SK-N-SH (cell line): ENCODE results near the gene PBX3. TPM values are rescaled to one million over a fixed set of nuclear protein-coding genes. Genes with fewer than 3 reads are reported as not detected.

ENCODE experiments used
- CTCF ChIA-PET: fragments of 300-600, 350-600 bp; formaldehyde crosslinking; extraction: SDS; loops from one replicate; lab custom pipeline; 2021; lab: Yijun Ruan, JAX
- POLR2A ChIA-PET: fragments of 350-600 bp; sonication (Branson Sonifier 250); formaldehyde crosslinking; extraction: SDS; loops from one replicate; lab custom pipeline; 2020; ENCODE audit warnings: antibody characterized with exemption, inconsistent platforms; lab: Yijun Ruan, JAX
- DNase-seq: peaks from one replicate; pipeline ENCODE4 v3.0.0; 2012
- H2AFZ ChIP-seq: fragments of 200-600 bp; sonication (generic); 2 replicates; pipeline ENCODE4 v1.8.1; 2016; ENCODE audit warnings: antibody characterized with exemption, mild to moderate bottlenecking, low read depth
- H3F3A ChIP-seq: fragments of 200-600 bp; sonication (generic); replicated peaks from 2 replicates; pipeline ENCODE3; 2016; ENCODE audit warnings: antibody characterized with exemption, mild to moderate bottlenecking; ENCODE audit not compliant: insufficient read depth
- H3K27ac ChIP-seq, 2 experiments: fragments of 200-500 bp in 1 of 2; fragments of 200-600 bp in 1 of 2; sonication (Bioruptor generic) in 1 of 2; sonication (generic), shearing (Covaris generic) in 1 of 2; 2 replicates each; pipeline versions ENCODE4 v1.5.1 to v1.6.1; 2014 to 2016; ENCODE audit warnings: low read depth in 2 of 2, inconsistent platforms in 1 of 2, low read length in 1 of 2, mild to moderate bottlenecking in 1 of 2, mixed read lengths in 1 of 2
- H3K27me3 ChIP-seq: fragments of 200-600 bp; sonication (generic), shearing (Covaris generic); 2 replicates; pipeline ENCODE4 v1.6.1; 2016; ENCODE audit warnings: mixed run types; ENCODE audit not compliant: insufficient read depth
- H3K36me3 ChIP-seq, 2 experiments: fragments of 200-500 bp in 1 of 2; fragments of 200-600 bp in 1 of 2; sonication (Bioruptor generic) in 1 of 2; sonication (generic) in 1 of 2; replicated peaks in 1 of 2; 2 replicates each; pipeline versions ENCODE3 to v1.5.1; 2014 to 2016; ENCODE audit warnings: low read length in 1 of 2, mild to moderate bottlenecking in 1 of 2; ENCODE audit not compliant: insufficient read depth in 2 of 2, control insufficient read depth in 1 of 2
- H3K4me1 ChIP-seq, 2 experiments: fragments of 200-500 bp in 1 of 2; fragments of 200-600 bp in 1 of 2; sonication (Bioruptor generic) in 1 of 2; sonication (generic), shearing (Covaris generic) in 1 of 2; 2 replicates each; pipeline versions ENCODE4 v1.5.1 to v1.6.1; 2014 to 2016; ENCODE audit warnings: low read depth in 1 of 2, low read length in 1 of 2, mixed run types in 1 of 2; ENCODE audit not compliant: insufficient read depth in 2 of 2, control insufficient read depth in 1 of 2
- H3K4me2 ChIP-seq: fragments of 200-600 bp; sonication (generic), shearing (Covaris generic); 2 replicates; pipeline ENCODE4 v1.6.1; 2017; ENCODE audit warnings: mixed run types
- H3K4me3 ChIP-seq, 2 experiments: fragments of 200-500 bp in 1 of 2; fragments of 200-600 bp in 1 of 2; sonication (Bioruptor generic) in 1 of 2; sonication (generic), shearing (Covaris generic) in 1 of 2; 2 replicates each; pipeline versions ENCODE4 v1.5.1 to v1.8.1; 2014 to 2016; ENCODE audit warnings: low read depth in 2 of 2, inconsistent platforms in 1 of 2, low read length in 1 of 2, mild to moderate bottlenecking in 1 of 2, mixed read lengths in 1 of 2, moderate library complexity in 1 of 2
- H3K79me2 ChIP-seq: fragments of 200-600 bp; sonication (generic); 2 replicates; pipeline ENCODE4 v1.8.1; 2017; ENCODE audit warnings: mild to moderate bottlenecking; ENCODE audit not compliant: insufficient read depth
- H3K9ac ChIP-seq: fragments of 200-600 bp; sonication (generic); 2 replicates; pipeline ENCODE4 v1.6.1; 2017; ENCODE audit warnings: mixed run types
- H3K9me2 ChIP-seq: fragments of 200-600 bp; sonication (generic); 2 replicates; pipeline ENCODE4 v1.6.1; 2017; ENCODE audit warnings: mixed run types
- H3K9me3 ChIP-seq: fragments of 200-600 bp; sonication (generic); 2 replicates; pipeline ENCODE4 v1.6.1; 2017; ENCODE audit warnings: mixed run types, mild to moderate bottlenecking, moderate library complexity
- H4K20me1 ChIP-seq: fragments of 200-600 bp; sonication (generic); 2 replicates; pipeline ENCODE4 v1.6.1; 2017; ENCODE audit warnings: mild to moderate bottlenecking, mixed run types; ENCODE audit not compliant: insufficient read depth
- FOSL2 ChIP-seq: IDR thresholded peaks from 2 replicates; pipeline ENCODE4 v1.4.0; 2012; ENCODE audit warnings: low read depth, mild to moderate bottlenecking, moderate library complexity, borderline replicate concordance
- FOXJ3 ChIP-seq: sonication (generic); formaldehyde crosslinking; IDR thresholded peaks from 2 replicates; pipeline ENCODE4 v1.5.1; 2020; ENCODE audit warnings: mild to moderate bottlenecking, missing genetic modification reagents
- FOXM1 ChIP-seq: IDR thresholded peaks from 2 replicates; pipeline ENCODE4 v1.4.0; 2012; ENCODE audit warnings: low read depth, mild to moderate bottlenecking
- GATA2 ChIP-seq: sonication (generic); formaldehyde crosslinking; IDR thresholded peaks from 2 replicates; pipeline ENCODE4 v1.5.0; 2020; ENCODE audit warnings: mild to moderate bottlenecking, missing genetic modification reagents
- JUND ChIP-seq: IDR thresholded peaks from 2 replicates; pipeline ENCODE4 v1.4.0; 2012
- MEF2A ChIP-seq: IDR thresholded peaks from 2 replicates; pipeline ENCODE4 v1.4.0; 2012; ENCODE audit warnings: low read depth, borderline replicate concordance
- MXI1 ChIP-seq: IDR thresholded peaks from 2 replicates; pipeline ENCODE4 v1.6.1; 2012; ENCODE audit warnings: mild to moderate bottlenecking, low read depth, low read length, improper control_type of control experiment
- NFIC ChIP-seq: IDR thresholded peaks from 2 replicates; pipeline ENCODE4 v1.4.0; 2012; ENCODE audit warnings: borderline replicate concordance
- PBX3 ChIP-seq: IDR thresholded peaks from 2 replicates; pipeline ENCODE4; 2012
- POLR2AphosphoS5 ChIP-seq: IDR thresholded peaks from 2 replicates; pipeline ENCODE4 v1.6.1; 2012; ENCODE audit warnings: low read depth, low read length
- RAD21 ChIP-seq: IDR thresholded peaks from 2 replicates; pipeline ENCODE4 v1.6.1; 2012; ENCODE audit warnings: mild to moderate bottlenecking, low read length
- RCOR1 ChIP-seq: fragments of 150-350 bp; IDR thresholded peaks from 2 replicates; pipeline ENCODE4 v1.6.1; 2017; ENCODE audit warnings: antibody characterized with exemption, low read length
- SIN3A ChIP-seq: IDR thresholded peaks from 2 replicates; pipeline ENCODE4 v1.6.1; 2012; ENCODE audit warnings: low read depth, mild to moderate bottlenecking, low read length, moderate library complexity, borderline replicate concordance
- SMC3 ChIP-seq: IDR thresholded peaks from 2 replicates; pipeline ENCODE4 v1.6.1; 2012; ENCODE audit warnings: low read depth, low read length, improper control_type of control experiment
- TAF1 ChIP-seq: IDR thresholded peaks from 2 replicates; pipeline ENCODE4 v1.6.1; 2012; ENCODE audit warnings: low read depth, mild to moderate bottlenecking, low read length, moderate library complexity, borderline replicate concordance
- USF1 ChIP-seq: IDR thresholded peaks from 2 replicates; pipeline ENCODE4 v1.4.0; 2012; ENCODE audit warnings: low read depth, borderline replicate concordance
- USF2 ChIP-seq: fragments of 150-350 bp; IDR thresholded peaks from 2 replicates; pipeline ENCODE4 v1.6.1; 2017; ENCODE audit warnings: antibody characterized with exemption, low read length, low read depth, borderline replicate concordance
- YY1 ChIP-seq: IDR thresholded peaks from 2 replicates; pipeline ENCODE4 v1.4.0; 2012; ENCODE audit warnings: low read depth, mild to moderate bottlenecking
- WGBS: methylation state at CpG from one replicate; pipeline ENCODE4 v1.1.6; 2017; ENCODE audit warnings: low lambda C conversion rate; 5-methylcytosine and 5-hydroxymethylcytosine counted together
- polyA plus RNA-seq, 3 experiments: library from polyadenylated mRNA; depleted of rRNA; stranded (reverse); fragments of >200 nt; gene quantifications; 2 replicates each; pipeline ENCODE4 v1.2.3, GENCODE V29; 2012

The PBX3 gene
- polyA plus RNA-seq, 1 of the 3 experiments (the other 2 are of a cell fraction), result 73.0 TPM

- Histone ChIP-seq H4K20me1 (peaks cover 52% of the 10 kb centered on the region), H3K27me3 (no peaks in the 10 kb centered on the region), H3K4me3 (no peak overlapping the region), H3K36me3 (peaks cover 59 to 64% of the 10 kb centered on the region in 2 experiments)
- peak; percentile 69 for TF ChIP-seq MXI1
- TF ChIP-seq MEF2A, result no peak
- TF ChIP-seq, all 33 proteins: peak for 1
- H3K79me2 ChIP-seq, result peaks cover 100% of the 10 kb centered on the region
- no peaks in the 10 kb centered on the region for H3K9me2 ChIP-seq
- 92% methylated on average over 4 of the region's 4 CpGs for WGBS
- CTCF ChIA-PET, result interaction anchor here (1.1 to 1.8 kb wide), 4 partner anchors 24 to 735 kb away, joined by 3 to 5 read pairs (median 4); no protein-coding TSS in a partner anchor
- DNase-seq, result no peak
- 0 out of 2 replicates have a peak overlapping the region, but pooled peaks have one; percentile 1 for H3K4me2 ChIP-seq
- H3K9me3 ChIP-seq, result no peaks in the 10 kb centered on the region
- no peak overlapping the region for H2AFZ ChIP-seq
- POLR2A ChIA-PET, result no interaction called here
- H3F3A ChIP-seq, result peaks cover 7% of the 10 kb centered on the region
- H3K27ac ChIP-seq, result peak overlapping the region in 1 of 2 experiments; percentile 51; a peak in 3 of 4 replicates
- H3K9ac ChIP-seq, result no peak overlapping the region
- H3K4me1 ChIP-seq, result peaks cover 18 to 76% of the 10 kb centered on the region in 2 experiments; a peak in 3 of 4 replicates
Measured at GRCh38 chr9:125756518-125756917, 9.3 kb downstream of the PBX3 start.

GRCh38 chr9:125757834-125758233 lies 10.7 kb downstream of the PBX3 start:
- POLR2A ChIA-PET, result no interaction called here
- H3K9ac ChIP-seq, result no peak overlapping the region
- WGBS, result 61% methylated on average over 1 of the region's 1 CpG
- H3F3A ChIP-seq, result peaks cover 3% of the 10 kb centered on the region
- no peak for DNase-seq
- H3K36me3 ChIP-seq, result peaks cover 46 to 52% of the 10 kb centered on the region in 2 experiments
- H3K27me3 ChIP-seq, result no peaks in the 10 kb centered on the region
- TF ChIP-seq USF2, result no peak
- no peak for TF ChIP-seq JUND
- TF ChIP-seq SMC3, result no peak
- TF ChIP-seq FOXJ3 (CRISPR knock-in tag), result no peak
- TF ChIP-seq TAF1, result no peak
- TF ChIP-seq YY1, result no peak
- TF ChIP-seq GATA2 (CRISPR knock-in tag), result no peak
- no peak for TF ChIP-seq RCOR1
- no peak for TF ChIP-seq PBX3
- no peak for TF ChIP-seq FOSL2
- TF ChIP-seq RAD21, result no peak
- TF ChIP-seq SIN3A, result no peak
- no peak for TF ChIP-seq USF1
- no peak for TF ChIP-seq NFIC
- TF ChIP-seq POLR2AphosphoS5, result no peak
- TF ChIP-seq FOXM1, result no peak
- TF ChIP-seq MXI1, result no peak
- TF ChIP-seq, all 33 proteins: peak for 0
- H3K27ac ChIP-seq, result peak overlapping the region; percentile 43 to 47; a peak in 3 of 4 replicates
- H4K20me1 ChIP-seq, result peaks cover 66% of the 10 kb centered on the region
- no peaks in the 10 kb centered on the region for H3K9me3 ChIP-seq
- H3K4me3 ChIP-seq, result no peak overlapping the region
- H3K79me2 ChIP-seq, result peaks cover 100% of the 10 kb centered on the region
- no peak overlapping the region for H2AFZ ChIP-seq
- H3K4me1 ChIP-seq, result peaks cover 16 to 75% of the 10 kb centered on the region in 2 experiments; a peak in 3 of 4 replicates
- peak overlapping the region; percentile 80; the same call in 1 of the 2 replicates for H3K4me2 ChIP-seq
- no peaks in the 10 kb centered on the region for H3K9me2 ChIP-seq
- CTCF ChIA-PET, result interaction anchor here (1.4 to 2.2 kb wide), 3 partner anchors 199 to 734 kb away, joined by 5 to 8 read pairs (median 5); no protein-coding TSS in a partner anchor
